HuH-7.5 (cell line): ENCODE data around the gene C8G.

Source experiments
- DNase-seq: peaks from one replicate; pipeline ENCODE4 v3.0.0; 2011; ENCODE audit warnings: low spot score

The C8G gene

DNA sequence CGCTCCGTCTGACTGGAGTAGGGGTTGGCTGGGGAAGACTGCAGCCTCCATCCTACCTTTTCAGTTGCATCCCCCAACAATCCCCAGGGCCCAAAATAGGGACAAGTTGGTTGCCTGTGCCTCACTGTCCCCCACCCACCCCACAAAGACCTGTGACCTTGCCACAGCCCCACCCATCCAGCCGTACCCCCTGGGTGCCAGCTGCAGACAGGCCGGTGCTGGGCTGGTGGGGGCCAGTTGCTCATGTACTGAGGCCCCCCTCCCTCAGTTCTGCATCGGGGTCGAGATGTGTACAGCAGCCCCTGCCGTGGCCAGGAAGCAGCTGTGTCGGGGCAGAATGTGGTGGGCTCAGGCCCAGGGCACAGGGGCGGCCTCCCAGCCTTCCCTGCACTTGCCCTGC lies 38.1 kb downstream of the C8G start:
- DNase-seq = no peak

DNA sequence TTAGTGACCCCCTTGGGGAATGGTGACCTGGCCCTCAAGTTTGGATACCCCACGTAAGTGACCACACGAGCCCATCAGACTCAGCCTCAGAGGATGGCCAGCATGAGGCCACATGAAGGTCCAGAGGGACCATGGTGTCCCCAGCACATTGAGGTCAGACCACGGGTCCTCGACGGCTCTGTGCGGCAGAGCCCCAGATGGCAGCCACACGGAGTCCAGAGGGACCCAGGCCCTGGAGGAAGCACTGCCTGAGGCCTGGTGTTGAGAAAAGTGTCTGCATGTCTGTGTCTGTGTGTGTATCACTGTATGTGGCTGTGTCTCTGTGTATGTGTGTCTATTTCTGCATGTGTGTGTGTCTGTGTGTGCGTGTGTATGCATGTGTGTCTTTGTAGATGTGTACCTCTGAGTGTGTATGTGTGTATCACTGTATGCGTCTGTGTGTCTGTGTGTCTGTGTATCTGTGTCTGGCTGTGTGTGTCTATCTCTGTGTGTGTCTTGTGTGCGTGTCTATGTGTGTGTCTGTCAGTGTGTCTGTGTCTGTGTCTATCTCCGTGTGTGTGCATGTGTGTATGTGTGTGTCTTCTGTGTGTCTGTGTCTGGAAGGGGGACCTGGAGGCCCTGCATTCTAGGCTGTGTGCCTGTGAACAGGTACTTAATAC lies 38.7 kb downstream of the C8G start:
- DNase-seq = no peak

DNA sequence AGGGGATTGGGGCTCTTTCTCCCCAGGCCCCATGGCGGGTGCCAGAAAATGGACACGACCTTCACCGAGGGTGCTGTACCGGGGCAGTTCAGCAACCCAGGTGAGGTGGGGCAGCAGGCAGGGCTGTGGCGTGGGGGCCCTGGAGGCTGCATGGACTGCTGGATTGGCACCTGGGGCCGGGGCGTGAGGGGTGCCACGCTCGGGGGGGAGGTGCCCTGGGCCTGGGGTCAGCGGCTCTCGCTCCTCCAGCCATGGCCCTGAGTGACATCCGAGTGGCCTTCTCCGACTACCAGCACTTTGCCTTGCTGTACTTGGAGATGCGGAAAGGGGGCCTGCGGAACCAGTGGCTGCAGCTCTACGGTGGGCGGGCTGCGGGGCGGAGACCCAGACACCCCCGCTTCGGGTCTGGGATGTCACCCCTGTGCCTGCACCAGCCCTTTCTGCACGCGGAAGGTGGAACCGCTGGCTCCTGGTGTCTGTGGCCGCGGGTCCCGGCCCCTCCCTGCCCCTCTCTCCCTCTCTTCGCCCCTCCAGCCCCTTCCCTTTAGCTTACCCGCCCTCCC lies 39.5 kb downstream of the C8G start:
- DNase-seq = no peak

DNA sequence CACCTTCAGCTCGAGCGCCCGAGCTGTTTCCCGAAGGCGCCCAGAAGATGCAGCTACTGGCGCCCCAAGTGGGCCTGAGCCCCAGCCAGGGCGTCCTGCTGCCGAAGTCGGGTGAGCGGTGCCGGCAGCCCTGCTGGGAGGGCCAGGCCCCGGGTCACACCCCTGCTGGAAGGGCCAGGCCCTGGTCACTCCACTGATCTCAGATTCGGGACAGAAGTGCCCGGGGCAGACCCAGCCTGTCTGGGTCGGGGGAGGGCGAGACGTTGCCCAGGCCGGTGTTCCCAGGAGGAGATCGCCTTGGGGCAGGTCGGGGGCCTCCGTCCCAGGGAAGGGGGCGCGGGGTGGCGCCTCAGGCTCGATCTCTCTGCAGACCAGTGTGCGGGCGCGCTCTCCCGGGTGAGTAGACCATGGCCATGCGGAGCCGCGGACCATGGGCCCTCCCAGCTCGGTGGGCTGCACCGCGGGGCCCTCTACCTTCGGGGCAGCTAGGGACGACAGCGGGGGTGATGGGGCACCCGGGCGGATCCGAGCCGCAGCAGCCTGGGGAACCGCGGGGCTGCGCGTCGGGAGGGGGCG lies 40.1 kb downstream of the C8G start:
- no peak for DNase-seq

DNA sequence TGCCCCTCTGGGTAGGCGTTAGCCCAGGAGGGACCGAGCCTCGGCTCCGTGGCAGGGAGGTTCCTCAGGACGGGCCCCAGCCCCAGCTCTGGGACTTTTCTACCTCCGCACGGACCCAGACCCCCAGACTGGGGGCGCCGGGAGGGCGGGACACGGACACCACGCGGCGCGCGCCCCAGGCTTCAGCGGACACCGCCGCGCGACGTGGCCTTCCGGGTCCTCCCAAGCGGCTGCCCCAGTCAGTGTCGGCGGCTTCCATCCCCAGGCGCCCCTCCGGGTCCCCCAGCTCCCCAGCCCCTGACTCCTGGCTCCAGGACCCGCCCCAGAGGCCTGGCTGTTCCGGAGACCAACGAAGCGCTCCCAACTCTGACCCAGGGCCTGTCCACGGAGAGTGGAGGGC lies 40.8 kb downstream of the C8G start:
- DNase-seq = no peak

DNA sequence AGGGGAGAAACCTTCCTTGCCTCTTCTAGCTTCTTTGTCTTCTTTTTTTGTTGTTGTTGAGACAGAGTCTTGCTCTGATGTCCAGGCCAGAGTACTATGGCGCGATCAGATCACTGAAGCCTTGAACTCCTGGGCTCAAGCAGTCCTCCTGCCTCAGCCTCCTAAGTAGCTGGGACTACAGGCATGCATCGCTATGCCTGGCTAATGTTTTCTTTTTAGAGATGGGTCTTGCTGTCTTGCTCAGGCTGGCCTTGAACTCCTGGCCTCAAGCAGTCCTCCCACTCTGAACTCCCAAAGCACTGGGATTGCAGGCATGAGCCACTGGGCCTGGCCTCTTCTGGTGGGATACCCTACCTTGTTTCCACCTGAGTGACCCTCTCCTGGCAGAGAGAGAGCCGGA lies 43.8 kb downstream of the C8G start:
- DNase-seq = no peak

DNA sequence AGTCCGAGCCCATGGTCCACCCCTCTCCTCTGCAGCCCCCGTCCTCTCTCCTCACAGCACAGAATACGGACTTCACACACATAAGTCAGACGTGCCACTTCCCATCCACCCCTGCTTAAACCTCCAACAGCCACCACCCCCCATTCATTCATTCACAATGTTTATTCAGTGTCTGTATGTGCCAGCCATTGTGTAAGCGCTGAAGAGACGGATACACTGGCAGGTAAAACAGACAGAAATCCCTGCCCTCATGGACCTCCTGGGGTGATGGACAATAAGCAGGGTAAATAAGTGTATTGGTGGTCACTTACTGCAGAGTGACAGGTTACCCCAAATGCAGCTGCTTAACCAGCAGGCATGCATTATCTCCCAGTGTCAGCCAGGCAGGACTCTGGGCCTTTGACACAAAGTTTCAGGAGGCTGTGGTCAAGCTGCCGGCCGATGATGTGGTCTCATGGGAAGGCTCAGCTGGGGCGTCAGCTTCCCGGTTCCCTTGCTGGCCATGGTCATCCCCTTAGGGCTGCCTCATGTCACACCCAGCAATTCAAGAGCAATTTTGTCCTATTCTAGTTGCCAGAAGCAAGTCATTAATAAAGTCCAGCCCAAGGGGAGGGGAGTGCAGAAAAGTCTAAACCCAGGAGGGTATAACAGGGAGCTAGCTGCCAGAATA lies 45.3 kb downstream of the C8G start:
- no peak for DNase-seq

DNA sequence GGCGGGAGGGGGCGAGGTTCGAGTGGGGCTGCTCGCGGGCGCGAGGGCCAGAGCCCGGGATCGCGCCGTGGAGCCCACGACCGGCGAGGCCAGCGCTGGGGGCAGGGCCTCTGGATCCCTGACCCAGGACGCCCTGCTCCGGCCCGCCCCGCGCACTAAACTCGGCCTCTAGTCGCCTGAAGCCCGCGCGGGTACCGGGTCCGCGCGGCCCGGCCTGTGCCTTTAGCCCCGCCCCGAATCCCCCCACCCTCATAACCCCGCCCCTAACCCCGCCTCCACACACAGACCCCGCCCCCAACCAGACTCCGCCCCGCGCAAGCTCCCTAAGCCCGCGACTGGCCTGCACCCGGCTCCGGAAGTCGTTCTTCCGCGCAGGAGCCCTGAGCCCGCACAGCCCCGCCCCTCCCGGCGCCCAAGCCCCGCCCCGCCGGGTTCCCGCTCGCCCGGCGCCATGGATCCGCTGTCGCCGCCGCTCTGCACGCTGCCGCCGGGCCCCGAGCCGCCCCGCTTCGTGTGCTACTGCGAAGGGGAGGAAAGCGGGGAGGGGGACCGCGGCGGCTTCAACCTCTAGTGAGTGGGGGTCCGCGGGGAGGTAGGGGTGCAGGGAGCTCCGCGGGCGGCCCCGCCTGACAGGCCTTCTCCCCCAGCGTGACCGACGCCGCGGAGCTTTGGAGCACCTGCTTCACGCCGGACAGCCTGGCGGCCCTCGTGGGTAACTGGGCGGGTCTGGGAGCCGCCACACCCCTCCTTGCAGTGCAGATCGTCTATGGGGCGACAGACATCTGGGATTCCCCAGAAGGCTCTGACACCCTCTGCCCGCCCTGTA lies 47.2 kb downstream of the C8G start, which contains the start of gene PAXX:
Gene PAXX (plus strand): TSS at position 430 of the 826 bp plus-strand sequence. CDS start 22 bp downstream, at position 452.
- DNase-seq = peak; percentile 100

DNA sequence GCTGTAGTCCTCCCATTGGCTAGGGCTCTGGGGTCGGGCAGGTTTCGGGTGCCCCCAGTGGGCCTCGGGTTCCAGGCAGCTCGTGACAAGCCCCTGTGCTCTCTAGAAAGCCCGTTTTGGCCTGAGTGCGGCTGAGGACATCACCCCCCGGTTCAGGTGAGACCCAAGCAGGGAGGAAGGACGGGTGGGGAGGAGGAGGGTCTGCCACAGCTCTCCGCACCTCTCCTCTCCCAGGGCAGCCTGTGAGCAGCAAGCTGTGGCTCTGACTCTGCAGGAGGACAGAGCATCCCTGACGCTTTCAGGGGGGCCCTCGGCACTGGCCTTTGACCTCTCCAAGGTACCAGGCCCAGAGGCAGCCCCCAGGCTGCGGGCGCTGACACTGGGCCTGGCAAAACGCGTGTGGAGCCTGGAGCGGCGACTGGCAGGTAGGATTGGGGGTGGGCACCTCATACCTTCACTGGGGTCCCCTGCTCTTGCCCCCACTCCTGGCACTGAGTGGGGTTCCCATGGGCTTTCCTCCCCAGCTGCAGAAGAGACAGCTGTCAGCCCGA lies 47.9 kb downstream of the C8G start:
- no peak for DNase-seq

DNA sequence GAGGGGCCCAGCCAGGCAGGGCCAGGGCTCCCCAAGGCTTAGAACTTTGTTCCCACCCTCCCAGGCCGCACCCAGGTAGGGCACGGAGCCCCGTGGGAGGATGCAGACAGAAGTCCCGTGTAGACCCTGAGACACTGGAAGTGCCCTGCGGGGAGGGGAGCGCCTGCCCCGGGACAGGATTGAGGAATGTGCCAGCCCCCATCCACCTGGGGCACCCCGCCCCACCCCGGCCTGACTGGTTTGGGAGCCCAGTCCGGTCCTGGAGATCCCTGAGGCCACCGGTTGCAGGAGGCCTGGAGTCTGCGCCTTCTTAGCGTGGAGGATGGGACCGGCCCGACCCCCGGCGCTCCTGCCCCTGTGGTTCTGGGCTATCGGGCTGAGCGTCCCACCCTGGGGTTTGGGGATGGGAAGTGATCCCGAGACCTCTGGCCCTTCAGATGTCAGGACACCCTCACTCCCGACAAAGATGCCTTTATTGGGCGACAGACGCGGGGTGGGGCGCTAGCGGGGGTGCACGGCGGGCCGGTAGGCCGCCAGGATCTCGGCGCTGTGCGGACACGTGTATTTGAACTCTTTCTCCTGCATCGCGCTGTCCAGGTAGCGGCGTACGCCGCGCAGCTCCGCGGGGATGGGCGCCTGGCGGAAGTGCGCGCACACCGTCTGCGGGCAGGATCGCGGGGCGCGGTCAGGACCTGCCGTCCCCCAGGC lies 49.3 kb downstream of the C8G start:
- no peak for DNase-seq

DNA sequence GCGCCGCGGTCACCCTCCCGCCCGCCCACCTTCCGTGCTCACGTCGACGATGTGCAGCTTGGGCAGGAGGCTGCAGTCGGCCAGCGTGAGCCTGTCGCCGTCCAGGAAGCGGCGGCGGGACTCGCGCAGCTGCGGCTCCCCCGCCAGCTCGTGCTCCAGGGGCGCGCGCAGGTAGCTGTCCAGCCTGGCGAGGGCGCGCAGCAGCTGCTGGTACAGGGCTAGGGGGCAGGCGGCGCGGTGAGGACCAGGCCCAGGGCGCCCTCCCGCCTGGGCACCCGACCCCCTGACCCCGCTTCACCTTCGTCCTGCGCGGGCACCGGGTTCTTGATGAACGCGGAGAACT lies 49.8 kb downstream of the C8G start:
- DNase-seq = no peak

DNA sequence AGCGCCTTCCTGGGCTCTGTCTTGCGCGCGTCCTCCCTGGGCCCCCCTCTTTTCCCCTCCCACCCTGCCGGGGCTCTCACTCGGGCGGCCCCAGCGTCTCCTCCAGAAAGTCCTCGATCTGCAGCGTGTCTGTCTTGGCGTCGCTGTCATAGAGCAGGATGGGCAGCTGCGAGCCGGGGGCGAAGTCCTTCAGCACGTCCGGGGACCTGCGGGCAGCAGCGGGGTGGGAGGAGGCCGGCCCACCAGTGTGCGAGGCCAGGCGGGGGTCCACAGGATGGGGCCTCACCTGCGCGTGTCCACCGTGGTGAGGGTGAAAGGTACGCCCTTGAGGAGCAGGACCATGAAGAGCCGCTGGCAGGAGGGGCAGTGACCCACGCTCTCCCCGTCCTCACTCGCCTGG lies 50.3 kb downstream of the C8G start:
- no peak for DNase-seq

DNA sequence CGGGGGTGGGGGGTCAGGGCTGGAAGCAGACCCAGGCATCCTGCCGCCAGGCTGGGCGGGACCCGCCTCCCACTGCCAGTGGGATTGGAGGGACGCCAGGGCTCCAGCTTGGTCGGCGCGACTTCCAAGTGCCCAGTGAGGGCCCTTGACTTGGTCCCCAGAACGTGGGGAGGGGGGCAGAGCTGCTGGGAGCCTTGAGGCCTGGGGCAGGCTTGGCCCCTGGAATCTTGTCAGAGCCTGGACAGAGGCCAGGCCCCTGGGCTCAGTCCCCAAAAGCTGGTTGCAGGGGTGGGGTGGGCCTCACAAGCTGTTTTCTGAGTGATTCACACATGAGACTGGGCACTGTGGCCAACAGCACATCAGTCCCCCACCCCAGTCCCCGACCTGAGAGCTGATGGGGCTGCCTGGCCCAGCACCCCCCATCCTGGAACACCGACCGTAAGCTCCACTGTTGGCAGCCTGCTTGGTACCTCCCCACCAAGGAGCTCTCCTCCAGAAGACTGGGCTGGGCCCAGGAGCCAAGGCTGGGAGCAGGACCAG lies 50.8 kb downstream of the C8G start:
- no peak for DNase-seq
